GM18861 (cell line): ENCODE data around the gene TFDP2.
"Not testable (repeated sequence)": the region's sequence is repeated elsewhere in the genome, so short reads cannot be mapped to it uniquely, and the experiment has no call there.

ENCODE experiments used
- ATAC-seq: cut with Tn5 transposase; IDR thresholded peaks from one replicate; pipeline ENCODE4 v1.9.1; 2021; ENCODE audit not compliant: unreplicated experiment

The TFDP2 gene

GRCh38 chr3:142129516-142130171, 19.7 kb downstream of the TFDP2 start:
- no peak for ATAC-seq

GRCh38 chr3:142127941-142128658, 21.2 kb downstream of the TFDP2 start:
- ATAC-seq, result no peak

GRCh38 chr3:142124243-142124642, 25.1 kb downstream of the TFDP2 start:
- no peak for ATAC-seq

- ATAC-seq, result no peak
Observed at GRCh38 chr3:142120707-142121106, 28.6 kb downstream of the TFDP2 start.

GRCh38 chr3:142118911-142119310, 30.4 kb downstream of the TFDP2 start:
- ATAC-seq, result no peak

GRCh38 chr3:142117056-142117851, 32.1 kb downstream of the TFDP2 start:
- no peak for ATAC-seq

GRCh38 chr3:142115867-142116668, 33.3 kb downstream of the TFDP2 start:
- no peak for ATAC-seq

- ATAC-seq, result no peak
Observed at GRCh38 chr3:142112601-142113000, 36.7 kb downstream of the TFDP2 start.

- no peak for ATAC-seq
Observed at GRCh38 chr3:142106548-142106947, 42.8 kb downstream of the TFDP2 start.

GRCh38 chr3:142105991-142106390, 43.4 kb downstream of the TFDP2 start:
- no peak for ATAC-seq

- no peak for ATAC-seq
Observed at GRCh38 chr3:142104763-142105162, 44.6 kb downstream of the TFDP2 start.

GRCh38 chr3:142098964-142099363, 50.4 kb downstream of the TFDP2 start:
- ATAC-seq, result no peak

GRCh38 chr3:142097099-142097843, 52.1 kb downstream of the TFDP2 start:
- ATAC-seq, result no peak

GRCh38 chr3:142095841-142096240, 53.5 kb downstream of the TFDP2 start:
- ATAC-seq, result no peak

- ATAC-seq, result not testable (repeated sequence)
Observed at GRCh38 chr3:142088925-142089324, 60.4 kb downstream of the TFDP2 start.

GRCh38 chr3:142088522-142088921, 60.8 kb downstream of the TFDP2 start:
- no peak for ATAC-seq

- ATAC-seq, result no peak
Observed at GRCh38 chr3:142087676-142088075, 61.7 kb downstream of the TFDP2 start.

- ATAC-seq, result no peak
Observed at GRCh38 chr3:142086581-142087090, 62.7 kb downstream of the TFDP2 start.

- ATAC-seq, result no peak
Observed at GRCh38 chr3:142081178-142081577, 68.2 kb downstream of the TFDP2 start.

GRCh38 chr3:142077859-142078500, 71.4 kb downstream of the TFDP2 start:
- no peak for ATAC-seq
